Dedifferentiated amniotic fluid mesenchymal stem cell (primary cell): Measurements from ENCODE around the gene CARD14.
"Not testable (repeated sequence)": the region's sequence is repeated elsewhere in the genome, so short reads cannot be mapped to it uniquely, and the experiment has no call there.

Experiments
- DNase-seq: peaks from one replicate; pipeline ENCODE4 v3.0.0-alpha.2; 2016; ENCODE audit errors: extremely low spot score

CARD14 gene

DNA sequence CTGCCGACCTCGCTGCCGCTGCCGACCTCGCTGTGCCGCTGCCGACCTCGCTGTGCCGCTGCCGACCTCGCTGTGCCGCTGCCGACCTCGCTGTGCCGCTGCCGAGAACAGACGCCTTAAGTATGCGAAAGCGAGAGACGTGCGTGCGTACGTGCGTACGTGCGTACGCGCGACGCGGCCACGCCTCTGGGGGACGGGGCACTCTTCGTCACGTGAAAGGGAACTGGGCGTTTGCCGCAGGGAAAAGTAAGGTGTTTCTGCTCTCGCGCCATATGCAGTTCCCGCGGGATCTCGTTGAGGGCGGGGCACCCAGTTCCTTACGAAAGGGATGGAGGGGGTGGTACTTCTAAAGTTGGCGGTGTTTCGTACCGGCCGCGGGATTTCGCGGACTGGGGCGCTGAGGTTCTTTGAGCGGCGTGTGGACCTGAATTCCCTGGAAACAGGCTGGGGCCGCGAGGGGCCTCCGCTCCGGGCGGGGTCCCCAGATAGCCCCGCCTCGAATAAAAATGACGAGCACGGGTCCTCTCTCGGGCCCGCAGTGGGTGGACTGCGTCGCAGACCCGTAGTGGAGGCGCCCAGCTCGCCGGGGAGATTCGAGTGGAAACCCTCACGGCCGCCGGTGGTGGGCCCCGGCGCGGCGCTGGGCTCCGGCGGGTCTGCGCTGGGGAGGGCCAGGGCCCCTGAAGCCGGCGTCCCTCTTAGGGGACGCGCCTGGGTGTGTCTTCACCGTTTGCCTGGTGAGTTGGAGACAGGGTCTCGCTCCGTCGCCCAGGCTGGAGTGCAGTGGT, 22.6 kb upstream of the CARD14 start, which contains the start of gene EIF4A3:
EIF4A3 (minus strand) TSS at position 94 of the 788 bp plus-strand sequence. CDS start 167 bp downstream, outside the sequence.
- DNase-seq = peak; percentile 99

DNA sequence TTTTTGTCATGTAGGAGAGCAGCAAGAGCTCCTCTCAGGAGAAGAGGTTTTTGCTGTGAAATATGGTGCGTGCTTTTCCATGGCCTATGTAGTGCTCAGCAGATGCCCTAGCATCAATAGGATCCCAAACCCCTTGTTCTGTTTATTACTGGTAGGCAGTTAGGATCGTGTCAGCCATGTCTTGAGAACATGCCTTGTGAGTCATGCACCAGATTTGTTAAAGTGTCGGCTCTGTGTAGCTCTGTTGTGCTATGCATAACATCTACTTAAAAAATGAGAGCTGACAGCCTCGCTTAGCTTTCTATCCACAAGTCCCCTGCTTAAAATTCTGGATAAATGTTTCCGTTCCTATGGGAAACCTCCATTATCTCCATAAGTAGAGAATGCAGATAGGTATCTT, 18.5 kb upstream of the CARD14 start:
- peak; percentile 69 for DNase-seq

DNA sequence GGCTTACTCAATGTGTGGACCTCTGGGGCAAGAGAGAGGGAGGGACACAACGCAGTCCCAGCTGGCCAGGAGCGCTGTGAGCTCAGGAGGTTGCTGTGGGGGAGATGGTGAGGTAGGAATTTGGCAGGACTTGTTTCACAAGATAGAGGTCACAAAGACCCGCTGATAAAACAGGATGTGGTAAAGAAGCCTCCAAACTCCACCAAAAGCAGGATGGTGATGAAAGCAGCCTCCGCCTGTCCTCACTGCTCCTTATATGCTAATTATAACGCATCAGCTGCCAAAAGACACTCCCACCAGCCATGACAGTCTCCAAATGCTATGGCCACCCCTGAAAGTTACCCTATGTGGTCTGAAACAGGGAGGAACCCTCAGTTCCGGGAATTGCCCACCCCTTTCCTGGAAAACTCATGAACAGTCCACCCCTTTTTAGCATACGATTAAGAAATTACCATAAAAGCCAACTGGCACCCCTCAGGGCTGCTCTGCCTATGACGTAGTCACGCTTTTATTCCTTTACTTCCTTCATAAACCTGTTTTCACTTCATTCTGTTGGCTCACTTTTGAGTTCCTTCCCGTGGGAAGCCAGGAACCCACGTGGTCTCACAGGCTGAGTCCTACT, 17.6 kb upstream of the CARD14 start:
- no peak for DNase-seq

DNA sequence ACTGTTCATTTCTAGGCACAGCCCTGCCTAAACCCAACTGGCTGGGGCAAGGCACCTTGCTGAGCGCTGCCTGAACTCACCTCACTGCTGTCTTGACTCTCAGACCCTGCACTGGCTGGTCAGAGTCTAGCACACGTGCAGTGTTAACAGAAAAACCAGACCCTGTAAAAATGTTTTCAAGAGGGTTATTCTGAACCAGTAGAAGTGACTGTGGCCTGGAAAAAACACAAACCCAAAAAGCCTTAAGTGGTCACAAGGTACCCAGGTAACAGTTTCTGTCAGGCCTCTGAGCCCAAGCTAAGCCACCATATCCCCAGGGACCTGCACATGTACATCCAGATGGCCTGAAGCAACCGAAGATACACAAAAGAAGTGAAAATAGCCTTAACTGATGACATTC, 16.8 kb upstream of the CARD14 start:
- DNase-seq = no peak

DNA sequence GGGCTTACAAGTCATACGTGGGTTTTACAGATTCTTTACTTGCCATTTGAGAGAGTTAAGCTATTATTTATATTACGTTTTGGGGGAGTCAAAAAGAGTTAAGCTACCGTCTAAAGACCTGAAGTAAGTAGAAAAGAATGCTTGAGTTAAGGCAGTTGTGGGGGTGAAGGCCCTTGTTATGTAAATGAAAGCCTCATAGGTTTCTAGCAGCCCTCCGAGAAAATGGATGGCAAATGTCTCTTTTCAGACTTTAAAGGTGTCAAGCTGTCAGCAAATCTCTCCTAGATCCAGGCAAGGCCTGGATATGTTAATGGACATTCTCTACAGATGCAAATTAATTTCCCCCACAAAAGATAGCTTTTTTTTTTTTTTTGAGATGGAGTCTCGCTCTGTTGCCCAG, 15.7 kb upstream of the CARD14 start:
- no peak for DNase-seq

DNA sequence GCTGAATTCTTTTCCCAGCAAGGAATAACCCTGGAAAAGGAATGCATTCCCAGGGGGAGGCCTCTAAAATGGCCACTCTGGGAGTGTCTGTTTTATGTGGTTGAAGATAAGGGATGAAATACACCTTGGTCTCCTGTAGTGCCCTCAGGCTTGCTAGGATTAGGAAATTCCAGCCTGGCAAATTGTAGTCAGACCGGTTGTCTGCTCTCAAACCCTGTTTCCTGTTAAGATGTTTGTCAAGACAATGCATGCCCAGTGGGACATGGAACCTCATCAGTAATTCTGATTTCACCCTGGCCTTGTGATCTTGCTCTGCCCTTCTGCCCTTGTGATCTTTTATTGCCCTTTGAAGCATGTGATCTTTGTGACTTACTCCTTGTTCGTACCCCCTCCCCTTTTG, 14.2 kb upstream of the CARD14 start:
- DNase-seq = not testable (repeated sequence)

DNA sequence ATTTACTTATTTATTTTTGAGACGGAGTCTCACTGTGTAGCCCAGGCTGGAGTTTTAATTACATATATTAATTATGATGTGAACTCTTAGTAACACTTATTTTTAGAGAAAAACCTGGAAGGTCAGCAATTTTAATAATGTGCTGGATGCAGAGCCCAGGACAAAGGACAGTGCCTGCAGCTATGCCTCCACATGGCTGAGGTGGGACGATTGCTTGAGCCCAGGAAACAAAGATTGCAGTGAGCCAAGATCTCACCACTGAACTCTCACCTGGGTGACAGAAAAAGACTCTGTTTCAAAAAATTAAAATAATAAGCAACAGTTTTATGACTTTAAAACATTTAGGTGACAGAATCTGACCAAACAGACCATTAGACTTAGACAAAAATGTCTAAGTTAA, 11.0 kb upstream of the CARD14 start:
- DNase-seq = no peak

DNA sequence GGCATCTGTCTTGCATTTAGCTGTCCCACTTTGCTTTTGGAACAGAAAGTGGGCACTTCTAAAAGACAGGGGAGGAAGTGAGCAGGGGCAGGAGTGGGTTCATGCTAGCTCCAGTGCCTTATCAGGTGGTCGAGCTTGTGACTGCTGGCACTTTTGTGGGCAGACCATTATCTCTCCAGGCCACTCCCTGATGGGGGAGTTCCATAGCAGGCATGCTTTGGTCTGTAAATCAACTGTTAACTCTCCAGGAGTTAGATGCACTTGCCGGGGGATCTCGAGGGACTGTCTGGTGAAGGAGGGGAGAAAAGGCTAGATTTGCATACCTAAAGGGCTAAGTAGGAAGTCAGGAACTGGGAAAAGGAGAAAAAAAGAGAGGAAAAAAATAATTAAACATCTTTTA, 9.3 kb upstream of the CARD14 start:
- no peak for DNase-seq

DNA sequence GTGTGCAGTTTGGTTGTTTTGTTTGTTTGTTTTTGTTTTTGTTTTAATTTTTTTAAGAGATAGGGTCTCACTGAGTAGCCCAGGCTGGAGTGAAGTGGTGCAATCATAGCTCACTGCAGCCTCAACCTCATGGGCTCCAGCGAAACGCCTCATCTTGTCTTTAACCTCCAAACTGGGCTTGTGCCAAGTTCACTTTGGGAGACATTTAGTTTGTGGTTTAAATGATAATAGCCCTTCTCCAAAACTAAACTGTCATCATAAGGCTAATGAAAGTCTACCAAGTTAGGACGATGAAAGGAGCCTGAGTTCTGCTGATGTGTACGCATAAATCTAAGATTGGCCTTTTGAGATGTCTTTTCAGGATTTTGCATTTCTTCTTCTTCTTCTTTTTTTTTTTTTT, 6.5 kb upstream of the CARD14 start:
- DNase-seq = no peak

DNA sequence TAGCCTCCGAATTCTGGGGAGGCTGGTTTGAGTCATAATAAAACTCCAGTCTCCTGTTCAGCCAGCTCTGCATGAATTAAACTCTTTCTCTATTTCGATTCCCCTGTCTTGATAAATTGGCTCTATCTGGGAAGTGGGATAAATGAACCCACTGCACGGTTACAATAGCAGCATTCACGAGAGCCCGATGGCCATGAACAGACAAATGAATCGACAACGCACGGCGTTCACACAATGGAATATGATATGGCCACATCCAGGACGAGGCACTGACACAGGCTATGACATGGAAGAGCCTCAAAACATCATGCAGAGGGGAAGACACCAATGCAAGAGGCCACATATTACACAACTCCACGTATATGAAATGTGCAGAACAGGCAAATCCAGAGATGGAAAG, 5.6 kb upstream of the CARD14 start:
- no peak for DNase-seq

DNA sequence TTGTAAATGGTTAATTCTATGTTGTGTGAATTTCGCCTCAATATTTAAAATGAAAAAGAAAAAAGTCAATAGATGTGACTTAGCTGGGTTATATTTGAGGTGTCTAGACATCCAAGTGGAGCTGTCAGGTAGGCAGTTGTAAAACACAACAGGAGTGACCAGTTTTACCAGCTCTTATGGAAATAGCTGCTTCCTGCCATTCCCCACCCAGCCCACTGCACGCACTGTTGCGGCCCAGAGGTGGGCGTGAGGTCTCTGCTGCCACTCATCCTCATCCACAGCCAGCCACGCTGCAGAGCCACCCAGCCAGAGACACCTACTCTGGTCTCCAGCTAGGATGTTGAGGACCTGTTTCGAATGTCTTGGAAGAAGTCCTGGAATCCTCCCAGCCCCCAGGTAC, 3.4 kb upstream of the CARD14 start:
- no peak for DNase-seq

DNA sequence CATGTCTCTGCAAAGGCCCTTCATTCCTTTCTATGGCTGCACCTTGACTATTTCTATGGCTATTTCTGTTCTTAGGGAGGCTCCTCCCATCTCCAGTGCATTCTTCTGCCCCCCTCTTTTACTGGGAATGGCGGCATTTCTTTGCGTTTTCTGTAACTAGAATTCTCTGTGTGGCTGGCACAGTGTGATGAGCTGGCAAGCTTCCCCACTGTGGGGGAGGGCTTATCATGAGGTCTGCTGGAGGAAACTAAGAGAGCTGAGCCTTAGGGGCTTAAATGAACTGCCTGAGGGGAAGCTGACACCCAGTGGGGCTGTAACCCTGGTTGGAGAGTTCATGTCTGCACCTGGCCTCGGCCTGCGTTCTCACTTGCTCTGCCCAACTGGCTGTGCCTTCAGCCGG, 1.5 kb upstream of the CARD14 start:
- no peak for DNase-seq

DNA sequence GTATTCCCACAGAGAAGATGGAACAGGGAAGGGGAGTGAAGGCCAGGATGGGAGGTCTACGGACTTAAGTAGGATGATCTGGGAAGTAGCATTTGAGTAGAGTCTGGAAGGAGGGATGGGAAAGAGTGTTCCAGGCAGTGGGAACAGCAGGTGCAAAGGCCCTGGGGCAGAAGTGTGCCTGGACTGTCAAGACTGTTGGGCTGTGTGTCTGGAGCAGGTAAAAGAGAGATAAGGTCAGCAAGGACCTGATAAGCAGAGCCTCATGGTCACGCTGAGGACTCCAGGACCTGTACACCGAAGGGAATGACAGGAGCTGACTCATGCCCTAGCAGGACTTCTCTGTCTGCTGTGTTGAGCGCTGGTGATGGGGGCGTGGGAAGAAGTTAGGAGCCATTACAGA, 723 bp upstream of the CARD14 start:
- DNase-seq = no peak

DNA sequence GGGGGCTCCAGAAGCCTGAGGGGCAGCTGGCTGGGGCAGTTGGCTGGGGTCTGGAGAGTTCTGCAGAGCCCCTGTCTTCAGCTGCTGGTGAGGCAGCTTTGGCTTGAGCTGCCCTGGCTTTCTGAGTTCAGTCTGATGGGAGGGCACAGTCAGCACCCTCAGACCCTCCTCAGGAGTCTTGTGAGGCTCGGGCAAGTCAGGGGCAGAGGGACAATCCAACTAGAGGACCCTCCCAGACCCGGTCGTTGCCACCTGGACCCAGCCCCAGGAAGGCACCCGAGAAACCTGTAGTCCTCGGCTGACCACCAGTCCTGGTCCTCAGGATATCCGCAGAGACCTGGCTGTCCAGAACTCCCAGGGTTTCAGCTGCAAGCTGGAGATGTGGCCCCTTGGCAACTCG, 1.9 kb downstream of the CARD14 start:
- no peak for DNase-seq

DNA sequence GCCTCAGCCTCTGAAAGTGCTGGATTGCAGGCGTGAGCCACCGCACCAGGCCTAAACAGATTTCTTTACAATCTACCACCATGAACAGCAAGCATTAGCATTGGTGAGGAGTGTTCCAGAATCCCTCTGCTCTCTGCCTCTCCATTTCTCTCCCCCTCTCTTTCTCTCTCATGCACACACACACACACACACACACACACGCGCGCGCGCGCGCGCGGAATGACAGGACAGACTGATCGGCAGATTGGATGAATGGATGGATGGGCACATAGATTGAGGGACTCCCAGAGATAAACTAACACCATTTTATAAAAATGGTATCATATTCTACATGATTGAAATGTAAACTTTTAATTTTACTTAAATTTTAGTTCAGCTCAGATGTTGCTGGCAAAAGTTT, 3.3 kb downstream of the CARD14 start:
- no peak for DNase-seq

DNA sequence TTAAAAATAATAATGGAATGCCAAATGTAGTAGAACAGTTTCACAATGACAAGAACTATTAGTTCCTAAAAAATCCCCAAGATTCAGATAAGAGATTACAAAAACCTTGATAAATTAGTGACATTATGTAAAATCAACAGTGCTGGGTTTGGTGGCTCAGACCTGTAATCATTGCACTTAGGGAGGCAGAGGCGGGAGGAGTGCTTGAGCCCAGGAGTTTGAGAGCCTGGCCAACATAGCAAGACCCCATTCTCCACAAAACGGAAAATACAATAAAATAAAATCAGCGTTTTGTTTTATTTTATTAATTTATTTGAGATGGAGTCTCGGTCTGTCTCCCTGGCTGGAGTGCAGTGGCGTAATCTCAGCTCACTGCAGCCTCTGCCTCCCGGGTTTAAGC, 4.1 kb downstream of the CARD14 start:
- DNase-seq = no peak

DNA sequence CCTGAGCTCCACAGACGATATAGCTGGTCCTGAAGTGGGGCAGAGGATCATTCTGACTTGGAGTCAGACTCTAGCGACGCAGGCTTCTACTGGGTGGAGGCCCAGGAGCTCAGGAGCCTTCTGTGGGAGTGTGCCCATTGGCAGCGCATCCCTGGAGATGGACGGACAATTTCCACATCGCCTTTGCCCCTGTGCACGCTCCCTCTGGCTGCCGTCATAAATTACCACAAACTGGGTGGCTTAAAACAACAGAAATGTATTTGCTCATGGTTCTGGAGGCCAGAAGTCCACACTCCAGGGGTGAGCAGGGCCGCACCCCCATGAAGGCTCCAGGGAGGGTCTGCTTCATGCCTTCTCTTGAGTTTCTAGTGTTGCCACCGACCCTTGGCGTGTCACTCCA, 6.9 kb downstream of the CARD14 start:
- DNase-seq = no peak

DNA sequence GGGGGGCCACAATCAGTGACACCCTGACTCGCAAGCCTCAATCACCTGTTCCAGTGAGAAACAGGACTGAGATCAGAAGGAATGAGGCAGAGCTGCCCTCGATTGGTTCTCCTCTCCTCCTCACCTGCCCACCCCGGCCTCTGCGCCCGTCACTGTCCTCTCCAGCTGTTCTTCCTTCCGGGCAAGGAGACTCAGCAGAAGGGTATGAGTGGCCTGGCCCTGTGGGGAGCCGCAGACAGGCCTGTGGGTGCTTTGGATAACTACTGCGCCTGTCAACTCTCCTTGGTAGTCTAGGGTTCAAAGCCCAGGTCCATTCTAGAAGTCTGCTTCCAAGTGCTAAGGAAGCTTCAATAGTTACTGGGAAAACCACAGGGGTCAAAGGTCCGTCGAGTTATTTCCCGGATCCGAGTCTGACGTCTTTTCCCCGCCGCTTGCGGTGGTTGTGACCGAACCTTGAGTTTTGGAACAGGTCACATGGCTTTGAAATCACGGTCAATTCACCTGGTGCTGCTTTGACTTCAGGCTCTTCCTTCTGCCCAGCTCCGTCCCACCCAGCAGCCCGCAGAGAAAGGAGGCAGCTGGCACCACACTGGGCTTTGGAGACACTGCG, 8.3 kb downstream of the CARD14 start:
- DNase-seq = no peak

DNA sequence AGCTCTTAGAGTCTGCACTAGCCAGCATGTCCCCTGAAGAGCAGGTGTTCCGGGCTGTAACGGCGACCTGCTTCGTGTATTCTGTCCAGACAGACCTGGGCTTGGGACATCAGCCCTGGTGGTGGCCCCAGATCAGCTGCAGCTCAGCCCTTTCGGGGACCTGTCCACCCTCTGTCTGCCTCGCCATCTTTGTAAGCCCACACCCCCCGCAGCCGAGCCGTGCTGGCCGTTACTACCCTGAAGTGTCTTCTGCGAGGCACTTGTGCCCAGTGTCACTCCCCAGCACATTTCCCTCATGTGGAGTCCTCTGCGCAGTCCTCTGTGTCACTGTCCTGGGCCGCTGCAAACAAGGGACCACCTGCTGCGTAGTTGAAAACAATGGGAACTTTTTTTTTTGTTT, 10.4 kb downstream of the CARD14 start:
- no peak for DNase-seq

DNA sequence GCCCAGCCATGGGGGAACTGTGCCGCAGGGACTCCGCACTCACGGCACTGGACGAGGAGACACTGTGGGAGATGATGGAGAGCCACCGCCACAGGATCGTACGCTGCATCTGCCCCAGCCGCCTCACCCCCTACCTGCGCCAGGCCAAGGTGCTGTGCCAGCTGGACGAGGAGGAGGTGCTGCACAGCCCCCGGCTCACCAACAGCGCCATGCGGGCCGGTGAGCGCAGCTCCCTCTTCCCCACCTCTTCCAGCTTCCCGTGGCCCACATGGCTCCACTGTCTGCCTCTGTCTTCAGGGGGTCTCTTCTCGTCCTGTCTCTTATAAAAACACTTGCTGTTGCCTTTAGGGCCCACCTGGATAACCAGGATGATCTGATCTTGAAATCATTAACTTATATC, 11.6 kb downstream of the CARD14 start:
- no peak for DNase-seq

DNA sequence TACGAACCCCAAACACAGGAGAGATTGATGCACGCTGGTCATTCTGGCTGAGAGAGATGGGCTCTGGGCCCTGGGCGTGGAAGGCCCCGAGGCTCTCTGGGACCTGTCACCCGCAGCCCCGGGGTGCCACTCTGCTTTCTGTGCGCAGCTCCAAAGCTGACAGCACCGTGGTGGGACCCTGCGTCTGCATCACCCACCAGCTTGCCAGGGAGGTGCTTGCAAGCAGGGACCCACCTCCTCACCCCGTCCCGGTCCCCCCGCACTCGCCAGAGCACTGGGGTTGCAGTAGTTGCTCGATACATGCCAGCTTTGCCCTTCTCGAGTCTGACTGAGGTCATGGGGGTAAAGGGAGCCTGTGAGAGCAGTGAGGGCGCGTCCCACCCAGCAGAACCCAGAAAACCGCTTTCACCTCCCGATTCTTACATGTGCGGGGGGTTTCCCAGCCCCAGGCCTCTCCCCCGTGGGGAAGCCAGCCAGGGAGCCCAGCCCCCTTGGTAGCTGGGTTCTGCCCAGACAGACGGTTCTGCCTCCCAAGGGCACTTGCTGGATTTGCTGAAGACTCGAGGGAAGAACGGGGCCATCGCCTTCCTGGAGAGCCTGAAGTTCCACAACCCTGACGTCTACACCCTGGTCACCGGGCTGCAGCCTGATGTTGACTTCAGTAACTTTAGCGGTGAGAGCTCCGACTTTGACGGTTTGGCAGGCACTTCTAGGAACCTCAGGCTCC, 12.5 kb downstream of the CARD14 start:
- DNase-seq = no peak

DNA sequence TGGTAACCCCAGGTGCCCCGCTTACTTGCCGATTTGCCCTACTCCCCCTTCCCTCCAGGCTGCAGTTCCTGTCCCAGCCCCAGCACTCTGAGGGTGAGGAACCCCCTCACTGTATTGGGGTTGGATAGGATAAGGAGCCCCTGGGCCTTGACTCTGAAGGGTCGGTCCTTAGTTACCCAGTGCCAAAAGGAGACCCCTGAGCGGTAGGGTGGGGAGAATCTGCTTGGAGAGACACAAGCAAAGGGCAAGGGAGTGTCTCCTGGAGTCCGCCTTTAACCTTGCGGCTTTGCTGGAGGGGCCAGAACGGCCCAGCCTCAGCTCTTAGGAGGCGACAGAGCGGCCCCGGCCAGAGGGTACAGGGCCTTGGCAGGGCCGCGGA, 13.0 kb downstream of the CARD14 start:
- DNase-seq = no peak
